CD4-positive, CD25-positive, alpha-beta regulatory T cell (primary cell): ENCODE data around the gene TOMM6. TPM values are rescaled to one million over a fixed set of nuclear protein-coding genes. Genes with fewer than 3 reads are reported as not detected.

Experiments
- ATAC-seq, 2 donors: fragments of 150-1000 bp; cut with Tn5 transposase; one replicate each; pipeline ENCODE4 v1.10.0; 2021; ENCODE audit warnings: low read depth in 2 of 2, moderate number of reproducible peaks in 2 of 2, moderate library complexity in 1 of 2
- DNase-seq, 3 donors: peaks; one replicate each; pipeline versions ENCODE4 v3.0.0 to v3.0.0-alpha.2; 2012 to 2022; ENCODE audit warnings: mixed read lengths in 1 of 3
- H3K27ac ChIP-seq: one replicate; pipeline ENCODE4 v1.7.0; 2013; ENCODE audit warnings: mild to moderate bottlenecking, low read length; ENCODE audit not compliant: insufficient read depth, poor library complexity, severe bottlenecking
- H3K27me3 ChIP-seq: one replicate; pipeline ENCODE4 v1.7.0; 2013; ENCODE audit warnings: low read length; ENCODE audit not compliant: control insufficient read depth, insufficient read depth
- H3K36me3 ChIP-seq: one replicate; pipeline ENCODE4 v1.7.0; 2013; ENCODE audit warnings: mild to moderate bottlenecking, low read length, moderate library complexity; ENCODE audit not compliant: control insufficient read depth, insufficient read depth
- H3K4me1 ChIP-seq: 2 replicates; pipeline ENCODE4 v1.7.0; 2013; ENCODE audit warnings: mild to moderate bottlenecking, low read length; ENCODE audit not compliant: insufficient read depth, control insufficient read depth, poor library complexity, severe bottlenecking
- H3K4me3 ChIP-seq: one replicate; pipeline ENCODE4 v1.7.0; 2013; ENCODE audit warnings: low read depth, mild to moderate bottlenecking, low read length, moderate library complexity
- H3K9me3 ChIP-seq, 2 experiments: 1 replicate in 1 of 2; 2 replicates in 1 of 2; pipeline ENCODE4 v1.7.0; 2013; ENCODE audit warnings: low read length in 2 of 2, mild to moderate bottlenecking in 1 of 2, moderate library complexity in 1 of 2; ENCODE audit not compliant: control insufficient read depth in 2 of 2
- H3K27ac Mint-ChIP-seq, 3 donors: one replicate each; pipeline ENCODE4 v1.8.0; 2020 to 2022; ENCODE audit warnings: mild to moderate bottlenecking in 3 of 3, mixed read lengths in 3 of 3, moderate library complexity in 2 of 3
- H3K27me3 Mint-ChIP-seq: one replicate; pipeline ENCODE4 v1.8.0; 2022; ENCODE audit warnings: mild to moderate bottlenecking, mixed read lengths
- H3K36me3 Mint-ChIP-seq: one replicate; pipeline ENCODE4 v1.8.0; 2020; ENCODE audit warnings: mixed read lengths
- H3K4me1 Mint-ChIP-seq, 4 donors: one replicate each; pipeline ENCODE4 v1.8.0; 2020 to 2022; ENCODE audit warnings: mixed read lengths in 4 of 4, mild to moderate bottlenecking in 1 of 4
- H3K4me3 Mint-ChIP-seq, 4 donors: one replicate each; pipeline ENCODE4 v1.8.0; 2020 to 2022; ENCODE audit warnings: mild to moderate bottlenecking in 4 of 4, mixed read lengths in 4 of 4, moderate library complexity in 3 of 4
- H3K9me3 Mint-ChIP-seq, 7 donors: one replicate each; pipeline ENCODE4 v1.8.0; 2020 to 2022; ENCODE audit warnings: mixed read lengths in 7 of 7, mild to moderate bottlenecking in 3 of 7, moderate library complexity in 2 of 7
- polyA plus RNA-seq, 4 donors: library from polyadenylated mRNA; unstranded; fragments of 300-500 nt; fragmentation: Illumina TruSeq; gene quantifications; one replicate each; pipeline ENCODE4 v1.2.3, GENCODE V29; 2021
- total RNA-seq: library from RNA; stranded (reverse); gene quantifications from one replicate; pipeline ENCODE4 v1.2.3, GENCODE V29; 2022

Gene TOMM6
- total and polyA plus RNA-seq, 5 donors from 2014 or later, result 102 to 364 (median 361) TPM

GRCh38 chr6:41824571-41825569 is 37.4 kb downstream of the TOMM6 start:
- H3K27ac ChIP-seq, result no peak overlapping the region
- H3K36me3 Mint-ChIP-seq, result no peaks in the 10 kb centered on the region
- no peaks in the 10 kb centered on the region for H3K9me3 Mint-ChIP-seq
- no peak overlapping the region for H3K4me3 ChIP-seq
- no peak overlapping the region for H3K4me3 Mint-ChIP-seq
- no peaks in the 10 kb centered on the region for H3K4me1 Mint-ChIP-seq
- no peak overlapping the region for H3K27ac Mint-ChIP-seq
- no peaks in the 10 kb centered on the region for H3K27me3 ChIP-seq
- H3K9me3 ChIP-seq, result no peaks in the 10 kb centered on the region
- H3K4me1 ChIP-seq, result no peaks in the 10 kb centered on the region
- no peaks in the 10 kb centered on the region for H3K36me3 ChIP-seq
- peaks cover 4% of the 10 kb centered on the region for H3K27me3 Mint-ChIP-seq
- no peak for DNase-seq
- ATAC-seq, result no peak

- ATAC-seq (no peak), DNase-seq (no peak)
Observed at GRCh38 chr6:41826343-41827022, 39.0 kb downstream of the TOMM6 start.

GRCh38 chr6:41832263-41832662 is 44.8 kb downstream of the TOMM6 start:
- ATAC-seq (no peak), DNase-seq (no peak)
- no peak overlapping the region for H3K4me3 Mint-ChIP-seq
- H3K9me3 Mint-ChIP-seq, result no peaks in the 10 kb centered on the region
- Histone ChIP-seq H3K27ac (no peak overlapping the region), H3K36me3 (no peaks in the 10 kb centered on the region), H3K4me3 (no peak overlapping the region), H3K27me3 (no peaks in the 10 kb centered on the region), H3K4me1 (no peaks in the 10 kb centered on the region), H3K9me3 (no peaks in the 10 kb centered on the region)
- no peak overlapping the region for H3K27ac Mint-ChIP-seq
- no peaks in the 10 kb centered on the region for H3K27me3 Mint-ChIP-seq
- H3K4me1 Mint-ChIP-seq, result peaks cover 0 to 7% (median 0%) of the 10 kb centered on the region in 4 donors
- H3K36me3 Mint-ChIP-seq, result no peaks in the 10 kb centered on the region

More at GRCh38 chr6:41826343-41827022, 39.0 kb downstream of the TOMM6 start:
- Mint-ChIP-seq H3K27me3 (no peaks in the 10 kb centered on the region), H3K4me1 (peaks cover 0 to under 1% (median 0%) of the 10 kb centered on the region in 4 donors), H3K36me3 (no peaks in the 10 kb centered on the region), H3K4me3 (no peak overlapping the region), H3K27ac (no peak overlapping the region), H3K9me3 (no peaks in the 10 kb centered on the region)
- no peaks in the 10 kb centered on the region for H3K27me3 ChIP-seq
- H3K27ac ChIP-seq, result no peak overlapping the region
- H3K4me1 ChIP-seq, result no peaks in the 10 kb centered on the region
- no peaks in the 10 kb centered on the region for H3K36me3 ChIP-seq
- no peaks in the 10 kb centered on the region for H3K9me3 ChIP-seq
- no peak overlapping the region for H3K4me3 ChIP-seq

DNA sequence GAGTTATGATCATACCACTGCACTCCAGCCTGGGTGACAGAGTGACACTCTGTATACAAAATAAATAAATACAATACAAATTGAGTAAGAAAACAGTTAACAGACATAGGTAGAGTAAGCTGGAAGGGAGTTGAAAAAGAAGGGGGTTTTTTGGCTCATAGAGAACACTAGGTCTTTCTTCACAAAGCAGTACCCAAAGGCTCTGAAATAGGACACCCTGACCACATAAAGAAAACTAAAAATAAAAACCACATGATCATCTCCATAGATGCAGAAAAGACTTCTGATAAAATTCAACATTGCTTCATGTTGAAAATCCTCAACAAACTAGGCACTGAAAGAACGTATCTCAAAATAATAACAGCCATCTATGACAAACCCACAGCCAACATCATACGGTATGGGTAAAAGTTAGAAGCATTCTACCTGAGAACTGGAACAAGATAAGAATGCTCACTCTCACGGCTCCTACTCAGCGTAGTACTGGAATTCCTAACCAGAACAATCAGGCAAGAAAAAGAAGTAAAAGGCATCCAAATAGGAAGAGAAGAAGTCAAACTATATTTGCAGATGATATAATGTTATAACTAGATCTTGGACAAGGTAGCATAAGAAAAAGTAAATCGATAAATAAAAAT is 48.6 kb downstream of the TOMM6 start:
- no peaks in the 10 kb centered on the region for H3K9me3 Mint-ChIP-seq
- ATAC-seq (no peak), DNase-seq (no peak)
- no peak overlapping the region for H3K27ac Mint-ChIP-seq
- Histone ChIP-seq H3K36me3 (no peaks in the 10 kb centered on the region), H3K4me1 (no peaks in the 10 kb centered on the region), H3K4me3 (no peak overlapping the region), H3K9me3 (no peaks in the 10 kb centered on the region), H3K27ac (no peak overlapping the region), H3K27me3 (no peaks in the 10 kb centered on the region)
- H3K36me3 Mint-ChIP-seq, result no peaks in the 10 kb centered on the region
- no peak overlapping the region for H3K4me3 Mint-ChIP-seq
- H3K4me1 Mint-ChIP-seq, result peaks cover 0 to 7% (median 0%) of the 10 kb centered on the region in 4 donors
- H3K27me3 Mint-ChIP-seq, result no peaks in the 10 kb centered on the region

DNA sequence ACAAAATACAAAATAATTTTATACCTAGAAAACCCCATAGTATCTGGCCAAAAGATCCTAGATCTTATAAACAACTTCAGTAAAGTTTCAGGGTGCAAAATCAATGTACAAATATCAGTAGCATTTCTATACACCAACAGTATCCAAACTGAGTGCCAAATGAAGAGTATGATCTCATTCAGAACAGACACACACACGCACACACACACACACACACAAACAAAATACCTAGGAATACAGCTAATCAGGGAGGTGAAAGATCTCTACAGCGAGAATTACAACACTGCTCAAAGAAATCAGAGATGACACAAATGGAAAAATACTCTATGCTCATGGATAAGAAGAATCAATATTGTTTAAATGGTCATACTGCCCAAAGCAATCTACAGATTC is 49.2 kb downstream of the TOMM6 start:
- no peaks in the 10 kb centered on the region for H3K9me3 Mint-ChIP-seq
- H3K36me3 Mint-ChIP-seq, result no peaks in the 10 kb centered on the region
- Histone ChIP-seq H3K4me3 (no peak overlapping the region), H3K36me3 (no peaks in the 10 kb centered on the region), H3K27ac (no peak overlapping the region), H3K4me1 (no peaks in the 10 kb centered on the region), H3K27me3 (no peaks in the 10 kb centered on the region), H3K9me3 (no peaks in the 10 kb centered on the region)
- peaks cover 0 to 5% (median 0%) of the 10 kb centered on the region in 4 donors for H3K4me1 Mint-ChIP-seq
- DNase-seq (no peak), ATAC-seq (no peak)
- no peak overlapping the region for H3K4me3 Mint-ChIP-seq
- H3K27me3 Mint-ChIP-seq, result no peaks in the 10 kb centered on the region
- H3K27ac Mint-ChIP-seq, result no peak overlapping the region

Other genes starting within 250 kb of the TOMM6 start
- gene FOXP4, start 241.3 kb upstream of the TOMM6 start, total RNA-seq, result 9.9 TPM
- gene FOXP4, start 241.3 kb upstream of the TOMM6 start, polyA plus RNA-seq, result under 1 TPM; 0.26 to 0.49 (median 0.33) TPM
- not detected for gene MDFI, start 149.2 kb upstream of the TOMM6 start, total RNA-seq
- not detected for gene MDFI, start 149.2 kb upstream of the TOMM6 start, polyA plus RNA-seq
- 26.7 TPM for gene TFEB, start 52.1 kb upstream of the TOMM6 start, total RNA-seq
- gene TFEB, start 52.1 kb upstream of the TOMM6 start, polyA plus RNA-seq, result 10 to 100 TPM in 1 of 4 donors, 1 to 10 TPM in 3; 8.0 to 11.0 (median 8.7) TPM
- not detected for gene PGC, start 40.3 kb upstream of the TOMM6 start, total RNA-seq
- not detected for gene PGC, start 40.3 kb upstream of the TOMM6 start, polyA plus RNA-seq
- 6.4 TPM for gene FRS3, start 7.8 kb upstream of the TOMM6 start, total RNA-seq
- 1 to 10 TPM; 1.3 to 1.6 (median 1.4) TPM for gene FRS3, start 7.8 kb upstream of the TOMM6 start, polyA plus RNA-seq
- not detected for gene PRICKLE4, start 6.9 kb upstream of the TOMM6 start, total RNA-seq
- gene PRICKLE4, start 6.9 kb upstream of the TOMM6 start, polyA plus RNA-seq, result not detected
- gene USP49, start 107.7 kb downstream of the TOMM6 start, total RNA-seq, result 2.9 TPM
- 1 to 10 TPM in 1 of 4 donors, under 1 TPM in 3; 0.34 to 1.0 (median 0.47) TPM for gene USP49, start 107.7 kb downstream of the TOMM6 start, polyA plus RNA-seq
- gene MED20, start 133.4 kb downstream of the TOMM6 start, total RNA-seq, result 4.3 TPM
- 1 to 10 TPM; 3.0 to 7.9 (median 6.1) TPM for gene MED20, start 133.4 kb downstream of the TOMM6 start, polyA plus RNA-seq
- 1.8 TPM for gene BYSL, start 133.8 kb downstream of the TOMM6 start, total RNA-seq
- gene BYSL, start 133.8 kb downstream of the TOMM6 start, polyA plus RNA-seq, result 1 to 10 TPM; 5.0 to 7.6 (median 5.9) TPM
- 319 TPM for gene CCND3, start 154.1 kb downstream of the TOMM6 start, total RNA-seq
- gene CCND3, start 154.1 kb downstream of the TOMM6 start, polyA plus RNA-seq, result 100 to 1,000 TPM; 246 to 564 (median 389) TPM